ENCODE results near the gene NAXD.

The NAXD gene

DNA sequence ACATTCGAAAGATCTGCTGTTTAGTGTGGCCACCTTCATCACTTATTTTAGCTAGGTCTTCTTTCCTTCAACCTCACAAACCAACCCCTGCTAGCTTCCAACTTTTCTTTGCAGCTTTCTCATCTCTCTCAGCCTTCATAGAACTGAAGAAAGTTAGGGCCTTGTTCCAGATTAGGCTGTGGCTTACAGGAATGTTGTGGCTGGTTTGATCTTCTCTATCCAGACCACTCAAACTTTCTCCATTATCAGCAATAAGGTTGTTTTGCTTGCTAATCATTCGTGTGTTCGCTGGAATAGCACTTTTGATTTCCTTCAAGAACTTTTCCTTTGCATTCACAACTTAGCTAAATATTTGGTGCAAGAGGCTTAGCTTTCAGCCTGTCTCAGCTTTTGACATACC is 45.9 kb downstream of the NAXD start:
- in situ Hi-C loops (cut with HindIII; ENCODE audit: low sequenced_read_pairs) = no loop called here
- H3K4me3 ChIP-seq (ENCODE audit: low read depth, low read length) = no peak overlapping the region
- TF ChIP-seq, protein P1, sequence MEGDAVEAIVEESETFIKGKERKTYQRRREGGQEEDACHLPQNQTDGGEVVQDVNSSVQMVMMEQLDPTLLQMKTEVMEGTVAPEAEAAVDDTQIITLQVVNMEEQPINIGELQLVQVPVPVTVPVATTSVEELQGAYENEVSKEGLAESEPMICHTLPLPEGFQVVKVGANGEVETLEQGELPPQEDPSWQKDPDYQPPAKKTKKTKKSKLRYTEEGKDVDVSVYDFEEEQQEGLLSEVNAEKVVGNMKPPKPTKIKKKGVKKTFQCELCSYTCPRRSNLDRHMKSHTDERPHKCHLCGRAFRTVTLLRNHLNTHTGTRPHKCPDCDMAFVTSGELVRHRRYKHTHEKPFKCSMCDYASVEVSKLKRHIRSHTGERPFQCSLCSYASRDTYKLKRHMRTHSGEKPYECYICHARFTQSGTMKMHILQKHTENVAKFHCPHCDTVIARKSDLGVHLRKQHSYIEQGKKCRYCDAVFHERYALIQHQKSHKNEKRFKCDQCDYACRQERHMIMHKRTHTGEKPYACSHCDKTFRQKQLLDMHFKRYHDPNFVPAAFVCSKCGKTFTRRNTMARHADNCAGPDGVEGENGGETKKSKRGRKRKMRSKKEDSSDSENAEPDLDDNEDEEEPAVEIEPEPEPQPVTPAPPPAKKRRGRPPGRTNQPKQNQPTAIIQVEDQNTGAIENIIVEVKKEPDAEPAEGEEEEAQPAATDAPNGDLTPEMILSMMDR (IDR thresholded peaks at IDR 0.05; ENCODE audit: low read depth, low read length, missing control alignments) = no peak
- DNase-seq (ENCODE audit: low read depth) = peak; percentile 53

DNA sequence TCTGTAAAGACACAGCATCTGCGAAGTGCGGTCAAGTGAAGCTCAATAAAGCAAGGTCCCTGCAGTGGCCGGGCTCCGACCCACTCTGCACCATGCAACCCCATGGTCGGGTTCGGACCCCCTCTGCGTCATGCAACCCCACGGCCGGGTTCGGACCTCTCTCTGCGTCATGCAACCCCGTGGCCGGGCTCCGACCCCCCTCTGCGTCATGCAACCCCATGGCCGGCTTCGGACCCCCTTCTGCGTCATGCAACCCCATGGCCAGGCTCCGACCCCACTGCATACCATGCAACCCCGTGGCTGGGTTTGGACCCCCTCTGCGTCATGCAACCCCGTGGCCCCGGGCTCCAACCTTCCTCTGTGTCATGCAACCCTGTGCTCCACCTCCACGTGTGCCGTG is 46.7 kb downstream of the NAXD start:
- H3K4me3 ChIP-seq (ENCODE audit: low read depth, low read length) = no peak overlapping the region
- no peak for DNase-seq (ENCODE audit: low read depth)
- TF ChIP-seq, protein P1 (IDR thresholded peaks at IDR 0.05; ENCODE audit: low read depth, low read length, missing control alignments) = no peak
- in situ Hi-C loops (cut with HindIII; ENCODE audit: low sequenced_read_pairs) = no loop called here

DNA sequence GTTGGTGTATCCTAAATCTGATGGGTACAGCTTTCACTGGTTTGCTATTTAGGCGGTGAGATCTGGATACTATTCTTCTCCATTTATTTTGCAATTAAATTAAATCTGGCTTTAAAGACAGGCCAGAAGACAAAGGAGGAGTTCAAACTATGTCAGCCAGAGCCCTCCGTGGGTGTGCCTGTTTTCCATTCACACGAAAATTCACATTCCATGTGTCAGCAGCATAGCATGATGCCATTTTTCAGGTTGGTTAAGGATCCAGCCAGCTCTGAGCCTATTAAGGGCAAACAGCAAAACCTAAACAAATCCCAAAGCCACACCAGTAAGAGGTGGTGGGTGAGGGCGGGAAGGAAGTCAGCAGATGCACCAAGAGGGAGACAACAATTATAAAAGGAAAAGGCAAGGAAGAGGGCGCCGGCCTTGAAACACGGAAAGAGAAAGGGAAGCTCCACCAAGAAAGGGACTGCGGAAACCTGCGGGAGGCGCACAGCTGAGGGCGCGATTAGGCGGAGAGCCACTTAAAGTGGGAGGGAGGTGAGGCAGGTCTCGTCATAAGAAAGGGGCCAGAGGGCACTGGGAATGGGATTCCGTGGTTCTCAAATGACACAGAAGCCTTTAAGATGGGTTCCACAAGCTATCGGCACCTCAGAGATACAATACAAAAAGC is 47.6 kb downstream of the NAXD start:
- no peak overlapping the region for H3K4me3 ChIP-seq (ENCODE audit: low read depth, low read length)
- in situ Hi-C loops (cut with HindIII; ENCODE audit: low sequenced_read_pairs) = no loop called here
- no peak for DNase-seq (ENCODE audit: low read depth)
- TF ChIP-seq, protein P1 (IDR thresholded peaks at IDR 0.05; ENCODE audit: low read depth, low read length, missing control alignments) = no peak

DNA sequence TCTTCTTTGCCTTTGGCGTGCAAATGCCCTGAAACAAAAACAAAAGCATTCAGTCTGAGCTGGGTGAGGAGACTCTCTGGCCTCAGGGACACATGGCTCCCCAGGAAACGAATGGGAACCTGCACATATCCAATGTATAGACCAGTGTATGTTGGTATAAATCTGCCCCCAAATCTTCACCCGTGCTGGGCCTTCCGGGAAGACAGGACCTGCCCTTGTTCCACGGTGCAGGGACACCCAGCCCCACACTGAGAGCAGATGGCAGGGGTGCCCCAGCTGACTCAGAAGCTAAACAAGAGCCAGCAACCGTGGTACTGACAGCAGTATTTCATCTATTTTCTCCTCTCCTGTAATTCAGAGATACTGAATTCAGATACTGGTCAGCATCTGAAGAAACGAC is 48.1 kb downstream of the NAXD start:
- TF ChIP-seq, protein P1 (IDR thresholded peaks at IDR 0.05; ENCODE audit: low read depth, low read length, missing control alignments) = no peak
- in situ Hi-C loops (cut with HindIII; ENCODE audit: low sequenced_read_pairs) = no loop called here
- DNase-seq (ENCODE audit: low read depth) = no peak
- H3K4me3 ChIP-seq (ENCODE audit: low read depth, low read length) = no peak overlapping the region

DNA sequence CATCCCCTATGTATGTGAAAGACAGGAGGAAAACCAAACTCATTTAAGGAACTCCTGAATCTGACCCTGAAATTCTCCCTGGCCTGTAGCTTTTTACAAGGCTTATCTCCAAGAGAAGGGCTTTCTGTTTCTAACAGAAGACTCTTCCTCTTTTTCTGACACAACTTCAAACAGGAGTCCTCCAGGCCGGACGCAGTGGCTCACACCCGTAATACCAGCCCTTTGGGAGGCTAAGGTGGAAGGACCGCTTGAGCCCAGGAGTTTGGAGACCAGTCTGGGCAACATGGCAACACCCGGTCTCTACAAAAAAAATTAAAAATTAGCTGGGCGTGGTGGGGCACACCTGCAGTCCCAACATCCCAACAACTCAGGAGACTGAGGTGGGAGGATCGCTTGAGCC is 48.7 kb downstream of the NAXD start:
- DNase-seq (ENCODE audit: low read depth) = no peak
- in situ Hi-C loops (cut with HindIII; ENCODE audit: low sequenced_read_pairs) = no loop called here
- no peak overlapping the region for H3K4me3 ChIP-seq (ENCODE audit: low read depth, low read length)
- TF ChIP-seq, protein P1 (IDR thresholded peaks at IDR 0.05; ENCODE audit: low read depth, low read length, missing control alignments) = no peak

DNA sequence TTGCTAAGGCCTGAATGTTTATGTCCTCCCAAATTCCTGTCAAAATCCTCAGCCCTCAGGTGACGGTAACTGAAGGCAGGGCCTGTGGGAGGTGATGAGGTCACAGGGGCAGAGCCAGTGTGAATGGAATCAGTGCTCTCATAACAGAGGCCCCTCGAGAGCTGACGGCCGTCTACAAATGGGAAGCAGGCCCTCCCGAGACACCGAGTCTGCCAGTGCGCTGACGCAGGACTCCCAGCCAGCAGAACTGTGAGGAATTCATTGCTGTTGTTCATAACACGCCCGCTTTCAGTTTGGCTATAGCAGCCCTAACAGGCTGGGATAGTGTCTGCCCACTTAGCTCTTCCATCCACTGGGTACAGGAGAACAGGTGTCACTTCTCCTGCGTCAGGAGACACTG is 49.3 kb downstream of the NAXD start:
- in situ Hi-C loops (cut with HindIII; ENCODE audit: low sequenced_read_pairs) = no loop called here
- DNase-seq (ENCODE audit: low read depth) = no peak
- TF ChIP-seq, protein P1 (IDR thresholded peaks at IDR 0.05; ENCODE audit: low read depth, low read length, missing control alignments) = no peak
- H3K4me3 ChIP-seq (ENCODE audit: low read depth, low read length) = no peak overlapping the region
